Trophoblast cell (in vitro differentiated cells and primary cell): ENCODE measurements around the gene LOC128125822.
A peak's percentile ranks its signal among the peaks of the same experiment; 100 is the strongest.
"Not testable (repeated sequence)": the region's sequence is repeated elsewhere in the genome, so short reads cannot be mapped to it uniquely, and the experiment has no call there.

Experiments used
- DNase-seq, 2 donors: peaks; one replicate each; pipeline ENCODE4 v3.0.0-alpha.2; 2016
- H2AFZ ChIP-seq: 2 replicates; pipeline ENCODE4 v1.6.1; 2013; ENCODE audit warnings: low read length, moderate library complexity, mild to moderate bottlenecking; ENCODE audit not compliant: insufficient read depth, poor library complexity
- H2AK5ac ChIP-seq: 2 replicates; pipeline ENCODE4 v1.6.1; 2013; ENCODE audit warnings: mild to moderate bottlenecking, low read length
- H2BK120ac ChIP-seq: 2 replicates; pipeline ENCODE4 v1.6.1; 2013; ENCODE audit warnings: low read length, mild to moderate bottlenecking, moderate library complexity; ENCODE audit not compliant: insufficient read depth, poor library complexity
- H2BK12ac ChIP-seq: 2 replicates; pipeline ENCODE4 v1.6.1; 2013; ENCODE audit warnings: mild to moderate bottlenecking, low read length, moderate library complexity
- H2BK5ac ChIP-seq: 2 replicates; pipeline ENCODE4 v1.6.1; 2013; ENCODE audit warnings: low read length, low read depth, moderate library complexity, mild to moderate bottlenecking; ENCODE audit not compliant: poor library complexity
- H3K14ac ChIP-seq: 2 replicates; pipeline ENCODE4 v1.6.1; 2013; ENCODE audit warnings: mild to moderate bottlenecking, low read length
- H3K18ac ChIP-seq: 2 replicates; pipeline ENCODE4 v1.6.1; 2013; ENCODE audit warnings: mild to moderate bottlenecking, low read length
- H3K23ac ChIP-seq: 2 replicates; pipeline ENCODE4 v1.6.1; 2013; ENCODE audit warnings: low read length
- H3K27ac ChIP-seq: 2 replicates; pipeline ENCODE4 v1.5.1; 2013; ENCODE audit warnings: low read depth, mild to moderate bottlenecking, inconsistent platforms, low read length, moderate library complexity
- H3K27me3 ChIP-seq: 2 replicates; pipeline ENCODE4 v1.6.1; 2013; ENCODE audit warnings: inconsistent platforms, mild to moderate bottlenecking, low read length, moderate library complexity; ENCODE audit not compliant: insufficient read depth
- H3K36me3 ChIP-seq, 2 experiments: 1 replicate in 1 of 2; 2 replicates in 1 of 2; pipeline ENCODE4 v1.6.1; 2013; ENCODE audit warnings: low read length in 2 of 2, mild to moderate bottlenecking in 2 of 2, moderate library complexity in 1 of 2; ENCODE audit not compliant: insufficient read depth in 2 of 2, control insufficient read depth in 1 of 2
- H3K4ac ChIP-seq: 2 replicates; pipeline ENCODE4 v1.6.1; 2013; ENCODE audit warnings: low read depth, mild to moderate bottlenecking, low read length, moderate library complexity
- H3K4me1 ChIP-seq, 2 experiments: 1 replicate in 1 of 2; 2 replicates in 1 of 2; pipeline ENCODE4 v1.6.1; 2013; ENCODE audit warnings: low read length in 2 of 2, mild to moderate bottlenecking in 2 of 2, moderate library complexity in 1 of 2; ENCODE audit not compliant: insufficient read depth in 2 of 2, control insufficient read depth in 1 of 2
- H3K4me2 ChIP-seq: 2 replicates; pipeline ENCODE4 v1.6.1; 2013; ENCODE audit warnings: inconsistent platforms, mild to moderate bottlenecking, low read length, moderate library complexity
- H3K4me3 ChIP-seq: 2 replicates; pipeline ENCODE4 v1.5.1; 2013; ENCODE audit warnings: mild to moderate bottlenecking, low read depth, low read length, inconsistent platforms
- H3K79me1 ChIP-seq: one replicate; pipeline ENCODE4 v1.6.1; 2013; ENCODE audit warnings: low read length
- H3K79me2 ChIP-seq: 2 replicates; pipeline ENCODE4 v1.6.1; 2013; ENCODE audit warnings: low read length, mild to moderate bottlenecking; ENCODE audit not compliant: control insufficient read depth, insufficient read depth, poor library complexity
- H3K9ac ChIP-seq: 2 replicates; pipeline ENCODE4 v1.6.1; 2013; ENCODE audit warnings: mild to moderate bottlenecking, low read length
- H3K9me3 ChIP-seq: 2 replicates; pipeline ENCODE4 v1.6.1; 2013; ENCODE audit warnings: low read depth, mild to moderate bottlenecking, control low read depth, inconsistent platforms, low read length; ENCODE audit not compliant: insufficient read depth
- H4K12ac ChIP-seq: 2 replicates; pipeline ENCODE4 v1.6.1; 2013; ENCODE audit warnings: low read depth, mild to moderate bottlenecking, low read length, moderate library complexity
- H4K8ac ChIP-seq: 2 replicates; pipeline ENCODE4 v1.6.1; 2013; ENCODE audit warnings: low read depth, mild to moderate bottlenecking, low read length, moderate library complexity
- H4K91ac ChIP-seq: one replicate; pipeline ENCODE4 v1.6.1; 2013; ENCODE audit warnings: low read depth, mild to moderate bottlenecking, low read length, moderate library complexity
- WGBS: extraction: QIAGEN DNeasy Blood & Tissue Kit; methylation state at CpG from one replicate; pipeline ENCODE4 v1.1.7; 2013; ENCODE audit warnings: missing lambda C conversion rate; ENCODE audit not compliant: insufficient read length, insufficient coverage; ENCODE audit errors: extremely low coverage; 5-methylcytosine and 5-hydroxymethylcytosine counted together

The LOC128125822 gene

GRCh38 chr6:63572044-63572746 is at the start of gene LOC128125822, which contains the start of gene PTP4A1:
Gene LOC128125822, plus strand, starts transcription at chr6:63572480.
Gene PTP4A1, plus strand, starts transcription at chr6:63572480. Its CDS starts 4,401 bp downstream, at chr6:63576881.
- Histone ChIP-seq H4K12ac (peak within 1 kb of the TSS; percentile 98), H3K18ac (peak within 1 kb of the TSS; percentile 99), H3K79me2 (peaks cover 15% of the 10 kb centered on the region), H4K8ac (peak within 1 kb of the TSS; percentile 93), H2AFZ (peak within 1 kb of the TSS; percentile 91), H2AK5ac (peak within 1 kb of the TSS; percentile 92), H3K4me1 (peaks cover 0 to 2% of the 10 kb centered on the region in 2 experiments), H2BK120ac (peak within 1 kb of the TSS; percentile 96), H2BK12ac (peak within 1 kb of the TSS; percentile 56), H3K9me3 (no peaks in the 10 kb centered on the region), H2BK5ac (peak within 1 kb of the TSS; percentile 95), H3K4me2 (peak within 1 kb of the TSS; percentile 79), H3K23ac (no peak within 1 kb of the TSS), H4K91ac (peak within 1 kb of the TSS; percentile 94), H3K36me3 (peaks cover 3% of the 10 kb centered on the region in 2 experiments), H3K27me3 (no peaks in the 10 kb centered on the region), H3K4ac (peak within 1 kb of the TSS; percentile 98), H3K14ac (peak within 1 kb of the TSS; percentile 99), H3K79me1 (peaks cover 23% of the 10 kb centered on the region), H3K27ac (peak within 1 kb of the TSS; percentile 99), H3K9ac (peak within 1 kb of the TSS; percentile 95), H3K4me3 (peak within 1 kb of the TSS; percentile 93)
- WGBS: no CpG with 5 or more reads among the region's 73 CpGs
- peak; percentile 98 for DNase-seq

- H2BK12ac ChIP-seq, H4K91ac ChIP-seq, H2AFZ ChIP-seq, H2BK120ac ChIP-seq, DNase-seq, H3K14ac ChIP-seq, H3K4me1 ChIP-seq, H2AK5ac ChIP-seq, H3K36me3 ChIP-seq, H3K4me2 ChIP-seq, H3K9me3 ChIP-seq, H3K4ac ChIP-seq, H4K8ac ChIP-seq, H3K27me3 ChIP-seq, H3K23ac ChIP-seq, H3K79me1 ChIP-seq, H3K18ac ChIP-seq, H3K9ac ChIP-seq, H3K79me2 ChIP-seq, H3K27ac ChIP-seq, H2BK5ac ChIP-seq, H4K12ac ChIP-seq, H3K4me3 ChIP-seq: not testable (repeated sequence)
- no CpG with 5 or more reads among the region's 7 CpGs for WGBS
These were observed 49.4 kb upstream of the LOC128125822 start for GRCh38 chr6:63522911-63523287.

GRCh38 chr6:63523630-63524029 is 48.6 kb upstream of the LOC128125822 start:
- H4K91ac ChIP-seq: no peak overlapping the region
- peaks cover 0 to 2% of the 10 kb centered on the region in 2 experiments for H3K4me1 ChIP-seq
- H3K79me2 ChIP-seq: no peaks in the 10 kb centered on the region
- DNase-seq: no peak
- H3K14ac ChIP-seq: no peak overlapping the region
- H4K12ac ChIP-seq: no peak overlapping the region
- no peaks in the 10 kb centered on the region for H3K36me3 ChIP-seq
- no peak overlapping the region for H2AK5ac ChIP-seq
- H3K79me1 ChIP-seq: no peaks in the 10 kb centered on the region
- H3K23ac ChIP-seq: no peak overlapping the region
- no peak overlapping the region for H4K8ac ChIP-seq
- no peak overlapping the region for H3K27ac ChIP-seq
- no peak overlapping the region for H2BK12ac ChIP-seq
- H3K9ac ChIP-seq: no peak overlapping the region
- H3K9me3 ChIP-seq: no peaks in the 10 kb centered on the region
- H3K4ac ChIP-seq: no peak overlapping the region
- H3K18ac ChIP-seq: no peak overlapping the region
- no peak overlapping the region for H2AFZ ChIP-seq
- H3K27me3 ChIP-seq: no peaks in the 10 kb centered on the region
- no peak overlapping the region for H2BK120ac ChIP-seq
- no CpG with 5 or more reads among the region's 4 CpGs for WGBS
- no peak overlapping the region for H3K4me2 ChIP-seq
- H2BK5ac ChIP-seq: no peak overlapping the region
- H3K4me3 ChIP-seq: no peak overlapping the region

GRCh38 chr6:63525186-63525878 is 46.9 kb upstream of the LOC128125822 start:
- no peaks in the 10 kb centered on the region for H3K36me3 ChIP-seq
- H3K79me1 ChIP-seq: no peaks in the 10 kb centered on the region
- no peak overlapping the region for H3K27ac ChIP-seq
- H4K8ac ChIP-seq: no peak overlapping the region
- H3K27me3 ChIP-seq: no peaks in the 10 kb centered on the region
- no peak overlapping the region for H3K4ac ChIP-seq
- H2BK5ac ChIP-seq: no peak overlapping the region
- no peak overlapping the region for H3K4me3 ChIP-seq
- H3K14ac ChIP-seq: no peak overlapping the region
- DNase-seq: peak in 1 of 2 donors; percentile 13
- H2BK120ac ChIP-seq: no peak overlapping the region
- no peak overlapping the region for H3K4me2 ChIP-seq
- no peak overlapping the region for H2AK5ac ChIP-seq
- H2AFZ ChIP-seq: no peak overlapping the region
- no peak overlapping the region for H4K91ac ChIP-seq
- no CpG with 5 or more reads among the region's 7 CpGs for WGBS
- no peak overlapping the region for H4K12ac ChIP-seq
- no peak overlapping the region for H3K9ac ChIP-seq
- H3K23ac ChIP-seq: no peak overlapping the region
- no peak overlapping the region for H2BK12ac ChIP-seq
- no peaks in the 10 kb centered on the region for H3K79me2 ChIP-seq
- no peaks in the 10 kb centered on the region for H3K9me3 ChIP-seq
- no peak overlapping the region for H3K18ac ChIP-seq
- H3K4me1 ChIP-seq: peaks cover 0 to 2% of the 10 kb centered on the region in 2 experiments
